DND-41 (cell line): Measurements from ENCODE around the gene METTL15.

Experiments
- ATAC-seq: fragments of 200-7000 bp; cut with Tn5 transposase; 3 replicates; pipeline ENCODE4 v1.9.1; 2021; ENCODE audit warnings: low read depth; ENCODE audit not compliant: insufficient read depth
- DNase-seq: peaks from one replicate; pipeline ENCODE4 v3.0.0-alpha.2; 2020
- H2AFZ ChIP-seq: 2 replicates; pipeline ENCODE4 v1.6.0; 2012; ENCODE audit warnings: low read depth, low read length
- H3K27ac ChIP-seq: 2 replicates; pipeline ENCODE4 v1.5.1; 2012; ENCODE audit warnings: low read length, inconsistent platforms
- H3K27me3 ChIP-seq: fragments of 200-600 bp; sonication (generic); 2 replicates; pipeline ENCODE4 v1.6.0; 2012; ENCODE audit warnings: low read length, mild to moderate bottlenecking, inconsistent platforms; ENCODE audit not compliant: insufficient read depth, poor library complexity
- H3K36me3 ChIP-seq: 2 replicates; pipeline ENCODE4 v1.5.1; 2012; ENCODE audit warnings: low read length, inconsistent platforms; ENCODE audit not compliant: insufficient read depth
- H3K4me1 ChIP-seq: 2 replicates; pipeline ENCODE4 v1.5.1; 2012; ENCODE audit warnings: mild to moderate bottlenecking, low read length; ENCODE audit not compliant: insufficient read depth
- H3K4me2 ChIP-seq: 2 replicates; pipeline ENCODE4 v1.6.0; 2012; ENCODE audit warnings: mild to moderate bottlenecking, moderate library complexity, low read length, inconsistent platforms; ENCODE audit not compliant: insufficient read depth
- H3K4me3 ChIP-seq, 2 experiments: fragments of 200-600 bp in 1 of 2; shearing (Covaris generic) in 1 of 2; 2 replicates each; pipeline ENCODE4 v1.5.1; 2012 to 2016; ENCODE audit warnings: inconsistent platforms in 2 of 2, low read length in 2 of 2, mild to moderate bottlenecking in 2 of 2, low read depth in 1 of 2, moderate library complexity in 1 of 2
- H3K79me2 ChIP-seq: 2 replicates; pipeline ENCODE4 v1.6.0; 2012; ENCODE audit warnings: low read length, inconsistent platforms; ENCODE audit not compliant: insufficient read depth
- H3K9ac ChIP-seq: 2 replicates; pipeline ENCODE4 v1.6.0; 2012; ENCODE audit warnings: low read depth, mild to moderate bottlenecking, inconsistent platforms, low read length, moderate library complexity
- H3K9me3 ChIP-seq: 2 replicates; pipeline ENCODE4 v1.5.1; 2012; ENCODE audit warnings: low read length, moderate library complexity, mild to moderate bottlenecking, inconsistent platforms; ENCODE audit not compliant: insufficient read depth, severe bottlenecking
- H4K20me1 ChIP-seq: 2 replicates; pipeline ENCODE4 v1.6.0; 2012; ENCODE audit warnings: low read length; ENCODE audit not compliant: insufficient read depth
- EZH2 ChIP-seq: IDR thresholded peaks from 3 replicates; pipeline ENCODE4 v1.6.1; 2012; ENCODE audit warnings: borderline replicate concordance, low read depth, mild to moderate bottlenecking, moderate library complexity, low read length, inconsistent platforms; ENCODE audit not compliant: severe bottlenecking
- TF ChIP-seq, protein P1 (sequence below): IDR thresholded peaks from 2 replicates; pipeline ENCODE4 v1.5.1; 2012; ENCODE audit warnings: borderline replicate concordance, low read length, moderate library complexity, mild to moderate bottlenecking; ENCODE audit not compliant: poor library complexity, severe bottlenecking; ENCODE audit errors: extremely low read depth

Gene METTL15

DNA sequence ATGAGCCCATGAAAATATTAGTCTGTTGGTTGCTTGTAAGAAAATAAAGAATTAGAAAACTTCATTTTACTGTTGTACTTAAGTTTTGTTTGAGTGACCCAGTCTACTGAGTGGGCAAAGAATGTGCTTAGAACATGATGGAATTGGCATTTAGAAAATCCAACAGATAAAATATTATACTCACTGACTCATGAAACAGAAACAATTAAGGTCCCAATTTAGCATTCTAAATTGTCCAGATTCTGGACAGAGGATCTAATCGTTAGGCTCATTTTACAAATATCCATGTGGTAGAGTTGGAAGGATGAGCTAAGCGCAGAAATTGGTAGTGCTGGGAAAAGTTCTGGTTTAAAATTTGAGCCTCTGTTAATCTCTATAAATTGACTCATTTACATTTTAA, 45.4 kb downstream of the METTL15 start:
- DNase-seq (no peak), ATAC-seq (no peak)
- Histone ChIP-seq H3K4me3 (no peak overlapping the region), H3K9me3 (no peaks in the 10 kb centered on the region), H3K4me2 (no peak overlapping the region), H3K36me3 (peaks cover 23% of the 10 kb centered on the region), H3K9ac (no peak overlapping the region), H3K27ac (no peak overlapping the region), H3K27me3 (no peaks in the 10 kb centered on the region), H4K20me1 (no peaks in the 10 kb centered on the region), H3K79me2 (no peaks in the 10 kb centered on the region), H2AFZ (no peak overlapping the region), H3K4me1 (no peaks in the 10 kb centered on the region)
- TF ChIP-seq, protein P1, sequence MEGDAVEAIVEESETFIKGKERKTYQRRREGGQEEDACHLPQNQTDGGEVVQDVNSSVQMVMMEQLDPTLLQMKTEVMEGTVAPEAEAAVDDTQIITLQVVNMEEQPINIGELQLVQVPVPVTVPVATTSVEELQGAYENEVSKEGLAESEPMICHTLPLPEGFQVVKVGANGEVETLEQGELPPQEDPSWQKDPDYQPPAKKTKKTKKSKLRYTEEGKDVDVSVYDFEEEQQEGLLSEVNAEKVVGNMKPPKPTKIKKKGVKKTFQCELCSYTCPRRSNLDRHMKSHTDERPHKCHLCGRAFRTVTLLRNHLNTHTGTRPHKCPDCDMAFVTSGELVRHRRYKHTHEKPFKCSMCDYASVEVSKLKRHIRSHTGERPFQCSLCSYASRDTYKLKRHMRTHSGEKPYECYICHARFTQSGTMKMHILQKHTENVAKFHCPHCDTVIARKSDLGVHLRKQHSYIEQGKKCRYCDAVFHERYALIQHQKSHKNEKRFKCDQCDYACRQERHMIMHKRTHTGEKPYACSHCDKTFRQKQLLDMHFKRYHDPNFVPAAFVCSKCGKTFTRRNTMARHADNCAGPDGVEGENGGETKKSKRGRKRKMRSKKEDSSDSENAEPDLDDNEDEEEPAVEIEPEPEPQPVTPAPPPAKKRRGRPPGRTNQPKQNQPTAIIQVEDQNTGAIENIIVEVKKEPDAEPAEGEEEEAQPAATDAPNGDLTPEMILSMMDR: no peak
- TF ChIP-seq EZH2: no peak

DNA sequence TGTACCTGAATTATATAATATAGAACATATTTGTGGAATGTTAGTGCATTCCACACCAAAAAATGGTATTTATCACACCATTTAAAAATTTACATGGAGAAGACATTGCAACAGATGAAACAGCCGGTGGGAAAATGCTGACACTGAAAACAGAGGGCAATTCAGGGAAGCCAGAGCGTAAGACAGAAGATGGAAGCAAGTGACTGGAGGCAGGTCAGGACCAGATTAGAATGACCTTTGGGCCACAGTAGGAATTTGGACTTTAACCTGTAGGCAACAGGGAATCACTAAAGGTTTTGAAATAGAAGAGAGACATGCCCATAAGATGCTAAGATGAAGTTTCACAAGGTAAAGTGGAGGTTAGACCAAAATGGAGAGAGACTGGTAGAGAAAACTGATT, 60.5 kb downstream of the METTL15 start:
- Histone ChIP-seq H3K4me3 (no peak overlapping the region), H3K4me1 (no peaks in the 10 kb centered on the region), H3K4me2 (no peak overlapping the region), H3K9me3 (no peaks in the 10 kb centered on the region), H3K9ac (no peak overlapping the region), H2AFZ (no peak overlapping the region), H3K79me2 (peaks cover 3% of the 10 kb centered on the region; the same call in 1 of the 2 replicates), H3K27ac (no peak overlapping the region), H3K36me3 (peaks cover 13% of the 10 kb centered on the region; the same call in 1 of the 2 replicates), H4K20me1 (no peaks in the 10 kb centered on the region), H3K27me3 (no peaks in the 10 kb centered on the region)
- ATAC-seq: no peak
- DNase-seq: no peak
- no peak for TF ChIP-seq EZH2
- TF ChIP-seq, protein P1: no peak

DNA sequence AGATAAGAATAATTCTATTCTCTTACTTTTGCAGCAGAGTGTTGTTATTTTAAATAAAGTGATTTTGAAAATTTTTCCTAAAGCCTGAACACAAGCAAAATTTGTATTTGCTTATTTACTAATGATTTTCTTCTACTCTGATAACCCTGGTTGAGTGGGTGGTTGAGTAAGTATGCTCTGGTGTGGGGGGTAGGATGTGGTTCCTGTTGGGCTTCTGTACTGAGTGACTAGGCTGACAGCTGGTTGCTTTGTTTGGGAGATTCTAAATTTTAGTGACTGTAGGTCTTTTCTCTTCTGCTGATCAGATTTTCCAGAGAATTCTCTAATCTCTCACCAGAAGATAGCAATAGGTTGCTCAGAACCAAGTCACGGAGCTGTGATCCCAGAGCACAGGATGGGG, 61.6 kb downstream of the METTL15 start:
- no peak overlapping the region for H3K27ac ChIP-seq
- H3K4me2 ChIP-seq: no peak overlapping the region

More for the DNA sequence above, 61.6 kb downstream of the METTL15 start:
- no peaks in the 10 kb centered on the region for H3K4me1 ChIP-seq
- no peak overlapping the region for H3K9ac ChIP-seq
- DNase-seq: peak; percentile 11
- H3K27me3 ChIP-seq: no peaks in the 10 kb centered on the region
- peaks cover 14% of the 10 kb centered on the region; the same call in 1 of the 2 replicates for H3K36me3 ChIP-seq
- peak; percentile 81 for ATAC-seq
- no peak overlapping the region for H2AFZ ChIP-seq
- H3K79me2 ChIP-seq: peaks cover 3% of the 10 kb centered on the region; the same call in 1 of the 2 replicates
- no peaks in the 10 kb centered on the region for H4K20me1 ChIP-seq
- no peak for TF ChIP-seq EZH2
- TF ChIP-seq, protein P1: no peak
- no peak overlapping the region for H3K4me3 ChIP-seq
- H3K9me3 ChIP-seq: no peaks in the 10 kb centered on the region
